DND-41 (cell line): ENCODE results near the gene UGT1A6.

ENCODE experiments used
- EZH2 ChIP-seq: IDR thresholded peaks from 3 replicates; pipeline ENCODE4 v1.6.1; 2012; ENCODE audit warnings: borderline replicate concordance, low read depth, mild to moderate bottlenecking, moderate library complexity, low read length, inconsistent platforms; ENCODE audit not compliant: severe bottlenecking
- TF ChIP-seq, protein P1 (sequence below): IDR thresholded peaks from 2 replicates; pipeline ENCODE4 v1.5.1; 2012; ENCODE audit warnings: borderline replicate concordance, low read length, moderate library complexity, mild to moderate bottlenecking; ENCODE audit not compliant: poor library complexity, severe bottlenecking; ENCODE audit errors: extremely low read depth

DNA sequence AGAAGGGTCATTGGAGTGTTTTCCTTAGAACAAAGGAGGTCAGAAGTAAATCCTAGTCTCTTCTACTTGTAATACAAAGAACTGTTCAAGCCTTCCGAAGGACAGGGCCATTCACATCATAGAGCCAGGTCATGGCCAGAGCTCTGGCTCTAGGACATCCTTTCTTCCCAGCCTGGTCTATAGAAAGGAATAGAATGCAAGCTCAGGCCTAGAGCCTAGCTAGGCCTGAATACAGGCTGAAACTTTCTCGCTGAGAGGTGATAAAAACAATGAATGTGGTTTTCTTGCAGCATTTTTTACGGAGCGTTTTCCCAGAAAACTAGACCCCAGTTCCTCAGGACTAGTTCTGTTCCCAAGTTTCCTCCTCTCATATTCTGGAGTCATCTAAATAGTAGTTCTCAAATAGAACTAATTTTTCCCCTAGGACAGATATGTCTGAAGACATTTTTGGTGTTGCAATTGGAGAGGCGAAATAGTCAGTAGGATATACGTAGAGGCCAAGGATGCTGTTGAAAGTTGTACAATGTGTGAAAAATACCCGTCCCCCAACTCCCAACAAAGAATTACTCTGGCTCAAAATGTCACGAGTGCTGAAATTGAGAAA lies 6.8 kb downstream of the UGT1A6 start:
- TF ChIP-seq, protein P1, sequence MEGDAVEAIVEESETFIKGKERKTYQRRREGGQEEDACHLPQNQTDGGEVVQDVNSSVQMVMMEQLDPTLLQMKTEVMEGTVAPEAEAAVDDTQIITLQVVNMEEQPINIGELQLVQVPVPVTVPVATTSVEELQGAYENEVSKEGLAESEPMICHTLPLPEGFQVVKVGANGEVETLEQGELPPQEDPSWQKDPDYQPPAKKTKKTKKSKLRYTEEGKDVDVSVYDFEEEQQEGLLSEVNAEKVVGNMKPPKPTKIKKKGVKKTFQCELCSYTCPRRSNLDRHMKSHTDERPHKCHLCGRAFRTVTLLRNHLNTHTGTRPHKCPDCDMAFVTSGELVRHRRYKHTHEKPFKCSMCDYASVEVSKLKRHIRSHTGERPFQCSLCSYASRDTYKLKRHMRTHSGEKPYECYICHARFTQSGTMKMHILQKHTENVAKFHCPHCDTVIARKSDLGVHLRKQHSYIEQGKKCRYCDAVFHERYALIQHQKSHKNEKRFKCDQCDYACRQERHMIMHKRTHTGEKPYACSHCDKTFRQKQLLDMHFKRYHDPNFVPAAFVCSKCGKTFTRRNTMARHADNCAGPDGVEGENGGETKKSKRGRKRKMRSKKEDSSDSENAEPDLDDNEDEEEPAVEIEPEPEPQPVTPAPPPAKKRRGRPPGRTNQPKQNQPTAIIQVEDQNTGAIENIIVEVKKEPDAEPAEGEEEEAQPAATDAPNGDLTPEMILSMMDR: no peak
- no peak for TF ChIP-seq EZH2
